HepG2 (cell line): ENCODE data around the gene LIPC. TPM values are rescaled to one million over a fixed set of nuclear protein-coding genes. Genes with fewer than 3 reads are reported as not detected.

Source experiments
- ATAC-seq: fragments of 200-7000 bp; cut with Tn5 transposase; 3 replicates; pipeline ENCODE4 v1.9.1; 2020; ENCODE audit warnings: mild to moderate bottlenecking, moderate library complexity
- BruUV-seq: library from RNA; stranded (reverse); fragments of 400-500 nt; replicated peaks from 2 replicates; lab custom pipeline; 2021; lab: Mats Ljungman, UMichigan
- CTCF ChIA-PET: fragments of 300-600 bp; formaldehyde crosslinking; extraction: SDS; loops from one replicate; lab custom pipeline; 2021; ENCODE audit warnings: low total read pairs, inconsistent platforms, low intra/inter-chr PET ratio; lab: Yijun Ruan, JAX
- POLR2A ChIA-PET: fragments of 350-600 bp; sonication (Branson Sonifier 250); formaldehyde crosslinking; loops from one replicate; lab custom pipeline; 2020; ENCODE audit warnings: antibody characterized with exemption, inconsistent platforms; lab: Yijun Ruan, JAX
- DNase-seq: peaks from one replicate; pipeline ENCODE4 v3.0.0-alpha.2; 2015; ENCODE audit warnings: low spot score
- FAIRE-seq: peaks from 3 replicates; lab custom pipeline; 2011; peaks lifted over from hg19 to GRCh38; lab: Jason Lieb, UNC
- H2AFZ ChIP-seq: one replicate; pipeline ENCODE4 v1.6.1; 2011; ENCODE audit warnings: low read length, inconsistent platforms
- H3K27ac ChIP-seq: fragments of 300-600 bp; 3 replicates; pipeline ENCODE4 v1.8.0; 2011; ENCODE audit warnings: mixed run types, mild to moderate bottlenecking, mixed read lengths, low read length, inconsistent platforms; ENCODE audit not compliant: insufficient read depth; ENCODE audit errors: extremely low read length
- H3K27me3 ChIP-seq, 2 experiments: fragments of 200-600 bp in 1 of 2; 2 replicates in 1 of 2; 3 replicates in 1 of 2; pipeline versions ENCODE4 v1.6.0 to v1.8.0; 2011; ENCODE audit warnings: low read length in 2 of 2, mild to moderate bottlenecking in 2 of 2, moderate library complexity in 2 of 2, inconsistent platforms in 1 of 2; ENCODE audit not compliant: insufficient read depth in 2 of 2, control insufficient read depth in 1 of 2
- H3K36me3 ChIP-seq, 2 experiments: fragments of 200-600 bp in 1 of 2; replicated peaks in 1 of 2; 2 replicates in 1 of 2; 3 replicates in 1 of 2; pipeline versions ENCODE4 v1.5.1 to v1.8.0; 2011; ENCODE audit warnings: low read length in 2 of 2, inconsistent platforms in 1 of 2; ENCODE audit not compliant: insufficient read depth in 2 of 2, control insufficient read depth in 1 of 2
- H3K4me1 ChIP-seq: 2 replicates; pipeline ENCODE4 v1.5.1; 2012; ENCODE audit warnings: low read length, inconsistent platforms; ENCODE audit not compliant: insufficient read depth
- H3K4me2 ChIP-seq: 2 replicates; pipeline ENCODE4 v1.6.0; 2011; ENCODE audit warnings: low read depth, low read length, inconsistent platforms
- H3K4me3 ChIP-seq, 3 experiments: fragments of 200-600 bp in 1 of 3; sonication (generic), shearing (Covaris generic) in 1 of 3; replicated peaks in 1 of 3; 2 replicates each; pipeline ENCODE4 v1.5.1; 2011 to 2016; ENCODE audit warnings: low read length in 3 of 3, inconsistent platforms in 2 of 3, low read depth in 2 of 3, mild to moderate bottlenecking in 2 of 3, control low read depth in 1 of 3, mixed read lengths in 1 of 3; ENCODE audit not compliant: insufficient read depth in 1 of 3
- H3K79me2 ChIP-seq: one replicate; pipeline ENCODE4 v1.6.1; 2011; ENCODE audit warnings: low read length, inconsistent platforms; ENCODE audit not compliant: insufficient read depth
- H3K9ac ChIP-seq: 2 replicates; pipeline ENCODE4 v1.6.0; 2011; ENCODE audit warnings: mild to moderate bottlenecking, low read depth, low read length, inconsistent platforms; ENCODE audit not compliant: insufficient read depth
- H3K9me3 ChIP-seq: 2 replicates; pipeline ENCODE4 v1.5.1; 2012; ENCODE audit warnings: mild to moderate bottlenecking, low read length
- H4K20me1 ChIP-seq: 2 replicates; pipeline ENCODE4 v1.6.0; 2011; ENCODE audit warnings: inconsistent platforms, mild to moderate bottlenecking, low read length, moderate library complexity; ENCODE audit not compliant: insufficient read depth
- FOXA1 ChIP-seq, 2 experiments: fragments of 450-650 bp in 1 of 2; sonication (generic) in 1 of 2; formaldehyde crosslinking in 1 of 2; IDR thresholded peaks; 2 replicates each; pipeline versions ENCODE4 v1.4.0 to v1.6.1; 2016 to 2020; ENCODE audit warnings: missing genetic modification reagents in 1 of 2
- IKZF1 ChIP-seq: fragments of 450-650 bp; IDR thresholded peaks from 2 replicates; pipeline ENCODE4 v1.7.1; 2016
- RBAK ChIP-seq: sonication (generic); formaldehyde crosslinking; IDR thresholded peaks from 2 replicates; pipeline ENCODE4 v1.5.1; 2020; ENCODE audit warnings: mild to moderate bottlenecking, missing genetic modification reagents
- SYNCRIP ChIP-seq: fragments of 200-400 bp; formaldehyde crosslinking; IDR thresholded peaks from 2 replicates; pipeline ENCODE4 v1.6.1; 2018; ENCODE audit warnings: mild to moderate bottlenecking, low read depth, low read length; ENCODE audit not compliant: insufficient read depth
- ZBTB21 ChIP-seq: sonication (generic); formaldehyde crosslinking; IDR thresholded peaks from 2 replicates; pipeline ENCODE4 v1.4.0; 2020; ENCODE audit warnings: missing genetic modification reagents
- ZFP36 ChIP-seq: fragments of 150-350 bp; IDR thresholded peaks from 2 replicates; pipeline ENCODE4 v1.6.1; 2018; ENCODE audit warnings: borderline replicate concordance, low read length, low read depth; ENCODE audit not compliant: partially characterized antibody
- ZFP36L2 ChIP-seq: sonication (generic); formaldehyde crosslinking; IDR thresholded peaks from 2 replicates; pipeline ENCODE4 v1.4.0; 2020; ENCODE audit warnings: missing genetic modification reagents
- ZNF10 ChIP-seq: sonication (generic); formaldehyde crosslinking; IDR thresholded peaks from 2 replicates; pipeline ENCODE4 v1.4.0; 2020; ENCODE audit warnings: mild to moderate bottlenecking, low read depth, missing genetic modification reagents, borderline replicate concordance
- ZNF790 ChIP-seq: sonication (generic); formaldehyde crosslinking; IDR thresholded peaks from 2 replicates; pipeline ENCODE4 v1.8.0; 2022; ENCODE audit warnings: missing genetic modification reagents, mild to moderate bottlenecking, borderline replicate concordance
- WGBS: methylation state at CpG from one replicate; pipeline ENCODE4 v1.1.6; 2017; ENCODE audit warnings: low lambda C conversion rate; 5-methylcytosine and 5-hydroxymethylcytosine counted together
- in situ Hi-C: cut with HindIII; loops from 2 replicates; pipeline ENCODE4 v1.10.0; 2017; ENCODE audit warnings: low pct_unique_long_range_greater_than_20kb; ENCODE audit not compliant: extremely low pct_ligation_motif_present
- intact Hi-C: fragments of 100-400 bp; cut with micrococcal nuclease; formaldehyde crosslinking; loops from one replicate; pipeline ENCODE4 v1.10.0; 2022; ENCODE audit not compliant: unreplicated experiment
- polyA plus RNA-seq, 8 experiments: library from polyadenylated mRNA; depleted of rRNA in 3 of 8; stranded (reverse) in 7 of 8; unstranded in 1 of 8; fragments of >200 nt; fragmentation: Illumina TruSeq in 4 of 8; extraction: Trizol in 4 of 8; gene quantifications; 2 replicates each; pipeline versions ENCODE4 v1.2.1 to v1.2.3, GENCODE V29; 2011 to 2016; ENCODE audit warnings: low read depth in 4 of 8, missing spikeins in 1 of 8, mixed read lengths in 1 of 8; ENCODE audit not compliant: insufficient read depth in 1 of 8
- total RNA-seq, 5 experiments: library from RNA; depleted of rRNA; stranded (reverse); fragments of >200 nt; fragmentation: Illumina TruSeq; extraction: Trizol; gene quantifications; 2 replicates each; pipeline ENCODE4 v1.2.3, GENCODE V29; 2016; ENCODE audit warnings: low read depth in 1 of 5
- TF ChIP-seq, protein P1 (sequence below): sonication (generic); formaldehyde crosslinking; IDR thresholded peaks from 2 replicates; pipeline ENCODE4 v1.4.0; 2020; ENCODE audit warnings: mild to moderate bottlenecking, missing genetic modification reagents, borderline replicate concordance
- TF ChIP-seq, protein P2 (sequence below): IDR thresholded peaks from 2 replicates; pipeline ENCODE4 v1.6.1; 2016; ENCODE audit warnings: low read depth, control low read depth
- TF ChIP-seq, protein P3 (sequence below): sonication (generic); formaldehyde crosslinking; IDR thresholded peaks from 2 replicates; pipeline ENCODE4 v1.5.1; 2020; ENCODE audit warnings: missing genetic modification reagents, mild to moderate bottlenecking, borderline replicate concordance
- TF ChIP-seq, protein P4 (sequence below): sonication (generic); formaldehyde crosslinking; IDR thresholded peaks from 2 replicates; pipeline ENCODE4 v1.4.0; 2020; ENCODE audit warnings: mild to moderate bottlenecking, missing genetic modification reagents

LIPC gene
- total and polyA plus RNA-seq, 2 of the 13 experiments (the other 11 are each of a cell fraction or from before 2014, with no cell fraction given), result 26.0 to 38.0 TPM

DNA sequence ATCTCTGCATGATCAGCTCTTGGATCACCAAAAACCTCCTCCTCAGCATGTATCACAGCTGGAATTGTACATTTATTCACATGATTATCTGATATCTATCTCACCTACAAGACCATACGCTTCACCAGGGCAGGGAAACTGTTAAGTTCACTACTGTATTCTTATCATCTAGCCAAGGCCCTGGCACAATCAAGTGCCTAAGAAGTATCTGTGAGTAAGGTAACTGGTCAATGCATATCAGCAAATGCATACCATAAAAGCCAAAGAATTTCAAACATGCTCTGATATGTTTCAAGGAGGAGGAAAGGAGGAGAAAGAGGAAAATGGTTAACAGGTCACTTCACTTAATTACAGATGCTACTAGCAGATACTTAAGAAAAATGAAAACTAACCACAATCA lies 158.4 kb downstream of the LIPC start:
- FAIRE-seq (no peak), ATAC-seq (no peak), DNase-seq (no peak)
- Histone ChIP-seq H3K27me3 (no peaks in the 10 kb centered on the region), H3K9ac (no peak overlapping the region), H3K4me2 (no peak overlapping the region), H3K4me1 (no peaks in the 10 kb centered on the region), H3K79me2 (no peaks in the 10 kb centered on the region), H3K36me3 (no peaks in the 10 kb centered on the region), H3K27ac (no peak overlapping the region), H3K9me3 (no peaks in the 10 kb centered on the region), H2AFZ (no peak overlapping the region), H3K4me3 (no peak overlapping the region), H4K20me1 (no peaks in the 10 kb centered on the region)
- WGBS, result 100% methylated on average over 1 of the region's 1 CpG
- ChIA-PET CTCF (no interaction called here), POLR2A (no interaction called here)
- BruUV-seq, result no TSS peak
- in situ Hi-C loops (no loop called here), intact Hi-C loops (no loop called here)
- TF ChIP-seq ZBTB21, result no peak
- TF ChIP-seq FOXA1 (IDR thresholded peaks at IDR 0.05), result no peak
- no peak for TF ChIP-seq FOXA1 (CRISPR knock-in tag; IDR thresholded peaks at IDR 0.05)
- no peak for TF ChIP-seq IKZF1
- TF ChIP-seq ZFP36, result no peak

DNA sequence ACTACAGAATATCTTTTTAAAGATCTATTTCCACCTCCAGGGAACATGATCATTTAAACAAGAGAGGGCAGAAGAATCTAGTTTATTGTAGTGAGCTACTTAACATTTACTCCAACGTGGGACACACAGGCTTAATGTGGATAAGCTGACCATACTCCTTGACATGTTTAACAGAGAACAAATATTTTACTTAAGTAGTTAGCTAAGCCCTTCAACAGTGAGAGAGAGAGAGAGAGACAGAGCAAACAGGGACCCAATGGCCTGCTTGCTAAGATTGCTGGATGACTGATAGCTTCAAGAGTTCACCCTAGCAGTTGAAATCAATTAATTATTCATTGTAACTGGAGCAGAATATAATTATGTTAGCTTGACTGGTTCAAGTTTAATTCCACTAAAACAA lies 159.1 kb downstream of the LIPC start:
- no peak overlapping the region for H3K4me2 ChIP-seq
- no TSS peak for BruUV-seq
- ATAC-seq (no peak), FAIRE-seq (no peak), DNase-seq (no peak)
- H2AFZ ChIP-seq, result no peak overlapping the region
- intact Hi-C loops, result no loop called here
- no peak overlapping the region for H3K4me3 ChIP-seq
- H4K20me1 ChIP-seq, result no peaks in the 10 kb centered on the region
- H3K27ac ChIP-seq, result no peak overlapping the region
- in situ Hi-C loops, result no loop called here
- H3K9me3 ChIP-seq, result no peaks in the 10 kb centered on the region
- H3K9ac ChIP-seq, result no peak overlapping the region
- no peaks in the 10 kb centered on the region for H3K79me2 ChIP-seq
- no peaks in the 10 kb centered on the region for H3K27me3 ChIP-seq
- WGBS, result 48% methylated on average over 1 of the region's 1 CpG
- POLR2A ChIA-PET, result no interaction called here
- H3K4me1 ChIP-seq, result no peaks in the 10 kb centered on the region
- CTCF ChIA-PET, result no interaction called here
- no peaks in the 10 kb centered on the region for H3K36me3 ChIP-seq
- TF ChIP-seq ZFP36L2 (CRISPR knock-in tag), result no peak
- TF ChIP-seq RBAK, result no peak
- TF ChIP-seq, protein P1, sequence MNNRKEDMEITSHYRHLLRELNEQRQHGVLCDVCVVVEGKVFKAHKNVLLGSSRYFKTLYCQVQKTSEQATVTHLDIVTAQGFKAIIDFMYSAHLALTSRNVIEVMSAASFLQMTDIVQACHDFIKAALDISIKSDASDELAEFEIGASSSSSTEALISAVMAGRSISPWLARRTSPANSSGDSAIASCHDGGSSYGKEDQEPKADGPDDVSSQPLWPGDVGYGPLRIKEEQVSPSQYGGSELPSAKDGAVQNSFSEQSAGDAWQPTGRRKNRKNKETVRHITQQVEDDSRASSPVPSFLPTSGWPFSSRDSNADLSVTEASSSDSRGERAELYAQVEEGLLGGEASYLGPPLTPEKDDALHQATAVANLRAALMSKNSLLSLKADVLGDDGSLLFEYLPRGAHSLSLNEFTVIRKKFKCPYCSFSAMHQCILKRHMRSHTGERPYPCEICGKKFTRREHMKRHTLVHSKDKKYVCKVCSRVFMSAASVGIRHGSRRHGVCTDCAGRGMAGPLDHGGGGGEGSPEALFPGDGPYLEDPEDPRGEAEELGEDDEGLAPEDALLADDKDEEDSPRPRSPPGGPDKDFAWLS (CRISPR knock-in tag), result no peak
- TF ChIP-seq, protein P2, sequence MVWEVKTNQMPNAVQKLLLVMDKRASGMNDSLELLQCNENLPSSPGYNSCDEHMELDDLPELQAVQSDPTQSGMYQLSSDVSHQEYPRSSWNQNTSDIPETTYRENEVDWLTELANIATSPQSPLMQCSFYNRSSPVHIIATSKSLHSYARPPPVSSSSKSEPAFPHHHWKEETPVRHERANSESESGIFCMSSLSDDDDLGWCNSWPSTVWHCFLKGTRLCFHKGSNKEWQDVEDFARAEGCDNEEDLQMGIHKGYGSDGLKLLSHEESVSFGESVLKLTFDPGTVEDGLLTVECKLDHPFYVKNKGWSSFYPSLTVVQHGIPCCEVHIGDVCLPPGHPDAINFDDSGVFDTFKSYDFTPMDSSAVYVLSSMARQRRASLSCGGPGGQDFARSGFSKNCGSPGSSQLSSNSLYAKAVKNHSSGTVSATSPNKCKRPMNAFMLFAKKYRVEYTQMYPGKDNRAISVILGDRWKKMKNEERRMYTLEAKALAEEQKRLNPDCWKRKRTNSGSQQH (CRISPR knock-in tag), result no peak
- TF ChIP-seq SYNCRIP, result no peak
- TF ChIP-seq, protein P3, sequence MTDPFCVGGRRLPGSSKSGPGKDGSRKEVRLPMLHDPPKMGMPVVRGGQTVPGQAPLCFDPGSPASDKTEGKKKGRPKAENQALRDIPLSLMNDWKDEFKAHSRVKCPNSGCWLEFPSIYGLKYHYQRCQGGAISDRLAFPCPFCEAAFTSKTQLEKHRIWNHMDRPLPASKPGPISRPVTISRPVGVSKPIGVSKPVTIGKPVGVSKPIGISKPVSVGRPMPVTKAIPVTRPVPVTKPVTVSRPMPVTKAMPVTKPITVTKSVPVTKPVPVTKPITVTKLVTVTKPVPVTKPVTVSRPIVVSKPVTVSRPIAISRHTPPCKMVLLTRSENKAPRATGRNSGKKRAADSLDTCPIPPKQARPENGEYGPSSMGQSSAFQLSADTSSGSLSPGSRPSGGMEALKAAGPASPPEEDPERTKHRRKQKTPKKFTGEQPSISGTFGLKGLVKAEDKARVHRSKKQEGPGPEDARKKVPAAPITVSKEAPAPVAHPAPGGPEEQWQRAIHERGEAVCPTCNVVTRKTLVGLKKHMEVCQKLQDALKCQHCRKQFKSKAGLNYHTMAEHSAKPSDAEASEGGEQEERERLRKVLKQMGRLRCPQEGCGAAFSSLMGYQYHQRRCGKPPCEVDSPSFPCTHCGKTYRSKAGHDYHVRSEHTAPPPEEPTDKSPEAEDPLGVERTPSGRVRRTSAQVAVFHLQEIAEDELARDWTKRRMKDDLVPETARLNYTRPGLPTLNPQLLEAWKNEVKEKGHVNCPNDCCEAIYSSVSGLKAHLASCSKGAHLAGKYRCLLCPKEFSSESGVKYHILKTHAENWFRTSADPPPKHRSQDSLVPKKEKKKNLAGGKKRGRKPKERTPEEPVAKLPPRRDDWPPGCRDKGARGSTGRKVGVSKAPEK (CRISPR knock-in tag), result no peak
- TF ChIP-seq ZNF10 (CRISPR knock-in tag), result no peak
- TF ChIP-seq, protein P4, sequence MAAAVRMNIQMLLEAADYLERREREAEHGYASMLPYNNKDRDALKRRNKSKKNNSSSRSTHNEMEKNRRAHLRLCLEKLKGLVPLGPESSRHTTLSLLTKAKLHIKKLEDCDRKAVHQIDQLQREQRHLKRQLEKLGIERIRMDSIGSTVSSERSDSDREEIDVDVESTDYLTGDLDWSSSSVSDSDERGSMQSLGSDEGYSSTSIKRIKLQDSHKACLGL, result no peak
- no peak for TF ChIP-seq ZNF790 (CRISPR knock-in tag)
